ACC112 (cell line): ENCODE data around the gene HSCB.
"Not testable (repeated sequence)": the region's sequence is repeated elsewhere in the genome, so short reads cannot be mapped to it uniquely, and the experiment has no call there.

Experiments
- H2AFZ ChIP-seq: fragments of 200-600 bp; sonication (generic); one replicate; pipeline ENCODE4 v1.6.0; 2017; ENCODE audit warnings: antibody characterized with exemption, low read length; ENCODE audit not compliant: unreplicated experiment
- H3K27ac ChIP-seq: fragments of 200-600 bp; sonication (generic); 2 replicates; pipeline ENCODE4 v1.5.1; 2014; ENCODE audit warnings: low read depth, mild to moderate bottlenecking, antibody characterized with exemption, low read length, moderate library complexity
- H3K27me3 ChIP-seq: fragments of 200-600 bp; sonication (generic); 2 replicates; pipeline ENCODE4 v1.6.1; 2014; ENCODE audit warnings: mild to moderate bottlenecking, antibody characterized with exemption, low read length, moderate library complexity, mixed read lengths; ENCODE audit not compliant: insufficient read depth
- H3K36me3 ChIP-seq: fragments of 200-600 bp; sonication (generic); 2 replicates; pipeline ENCODE4 v1.6.1; 2016; ENCODE audit warnings: mild to moderate bottlenecking, antibody characterized with exemption, low read length, moderate library complexity, mixed read lengths; ENCODE audit not compliant: insufficient read depth
- H3K4me1 ChIP-seq: fragments of 200-600 bp; sonication (generic); one replicate; pipeline ENCODE4 v1.6.1; 2016; ENCODE audit warnings: low read length, mixed read lengths; ENCODE audit not compliant: insufficient read depth, unreplicated experiment, control insufficient read depth
- H3K4me3 ChIP-seq: fragments of 200-600 bp; sonication (generic); 2 replicates; pipeline ENCODE4 v1.5.1; 2014; ENCODE audit warnings: mild to moderate bottlenecking, low read depth, low read length
- H3K79me2 ChIP-seq: fragments of 200-600 bp; sonication (generic); one replicate; pipeline ENCODE4 v1.6.0; 2016; ENCODE audit warnings: low read length; ENCODE audit not compliant: control insufficient read depth, unreplicated experiment, insufficient read depth

HSCB gene, protein sequence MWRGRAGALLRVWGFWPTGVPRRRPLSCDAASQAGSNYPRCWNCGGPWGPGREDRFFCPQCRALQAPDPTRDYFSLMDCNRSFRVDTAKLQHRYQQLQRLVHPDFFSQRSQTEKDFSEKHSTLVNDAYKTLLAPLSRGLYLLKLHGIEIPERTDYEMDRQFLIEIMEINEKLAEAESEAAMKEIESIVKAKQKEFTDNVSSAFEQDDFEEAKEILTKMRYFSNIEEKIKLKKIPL

GRCh38 chr22:28741785-28742561, at the start of gene HSCB, which contains the start of gene CHEK2:
TSS of gene HSCB (plus strand) at chr22:28742039. CDS start at chr22:28742096, 57 bp downstream.
TSS of gene CHEK2 (minus strand) at chr22:28741820. CDS start at chr22:28734721, 7,099 bp downstream.
- Histone ChIP-seq H2AFZ (peak within 1 kb of the TSS; percentile 74), H3K36me3 (no peaks in the 10 kb centered on the region), H3K27ac (peak within 1 kb of the TSS; percentile 81), H3K27me3 (no peaks in the 10 kb centered on the region), H3K79me2 (peaks cover 26% of the 10 kb centered on the region), H3K4me1 (peaks cover 7% of the 10 kb centered on the region), H3K4me3 (peak within 1 kb of the TSS; percentile 94)

GRCh38 chr22:28693041-28693760, 48.6 kb upstream of the HSCB start:
- not testable (repeated sequence) for H3K27ac ChIP-seq, H3K4me1 ChIP-seq, H3K4me3 ChIP-seq, H3K79me2 ChIP-seq, H2AFZ ChIP-seq, H3K27me3 ChIP-seq, H3K36me3 ChIP-seq

DNA sequence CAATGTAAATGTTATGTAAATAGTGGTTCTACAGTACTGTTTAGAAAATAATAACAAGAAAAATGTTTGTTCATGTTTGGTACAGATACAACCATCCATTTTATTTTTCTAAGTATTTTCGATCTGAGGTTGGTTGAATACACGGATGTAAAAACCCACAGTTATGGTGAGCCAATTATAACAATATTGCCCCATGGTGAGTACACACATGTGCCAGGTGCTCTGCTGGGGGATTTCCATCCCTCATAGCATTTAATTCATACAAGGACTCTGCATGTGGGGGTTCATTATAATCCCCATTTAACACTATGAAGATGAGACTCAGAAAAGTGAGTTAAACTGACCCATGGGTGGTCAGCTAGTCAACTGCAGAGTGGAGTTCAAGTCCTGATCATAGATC, 38.9 kb upstream of the HSCB start:
- Histone ChIP-seq H2AFZ (no peak overlapping the region), H3K36me3 (no peaks in the 10 kb centered on the region), H3K27ac (no peak overlapping the region), H3K4me1 (no peaks in the 10 kb centered on the region), H3K4me3 (no peak overlapping the region), H3K27me3 (no peaks in the 10 kb centered on the region), H3K79me2 (no peaks in the 10 kb centered on the region)

- H3K4me3 ChIP-seq = no peak overlapping the region
- no peaks in the 10 kb centered on the region for H3K4me1 ChIP-seq
- H3K27me3 ChIP-seq = no peaks in the 10 kb centered on the region
- H3K79me2 ChIP-seq = no peaks in the 10 kb centered on the region
- H2AFZ ChIP-seq = no peak overlapping the region
- H3K36me3 ChIP-seq = no peaks in the 10 kb centered on the region
- no peak overlapping the region for H3K27ac ChIP-seq
Observed at GRCh38 chr22:28703436-28703835, 38.4 kb upstream of the HSCB start.

DNA sequence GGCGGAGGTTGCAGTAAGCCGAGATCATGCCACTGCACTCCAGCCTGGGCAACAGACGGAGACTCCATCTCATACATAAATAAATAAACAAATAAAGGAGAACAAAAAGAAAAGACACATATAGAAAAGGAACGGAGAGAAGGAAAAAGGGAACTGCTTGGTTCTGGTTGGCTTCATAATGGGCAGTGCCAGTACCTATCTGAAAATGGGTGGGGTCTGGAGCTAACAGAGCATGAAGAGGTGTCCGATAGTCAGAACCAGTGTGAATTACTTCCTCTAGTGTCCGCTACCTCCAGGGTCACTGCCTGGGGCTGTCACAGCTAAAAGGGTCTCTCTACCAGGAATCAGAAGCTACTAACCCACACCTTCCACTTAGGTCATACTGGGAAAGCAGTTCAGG, 35.0 kb upstream of the HSCB start:
- Histone ChIP-seq H3K36me3 (no peaks in the 10 kb centered on the region), H3K27me3 (no peaks in the 10 kb centered on the region), H2AFZ (no peak overlapping the region), H3K4me1 (peaks cover 22% of the 10 kb centered on the region), H3K4me3 (no peak overlapping the region), H3K27ac (no peak overlapping the region), H3K79me2 (no peaks in the 10 kb centered on the region)

DNA sequence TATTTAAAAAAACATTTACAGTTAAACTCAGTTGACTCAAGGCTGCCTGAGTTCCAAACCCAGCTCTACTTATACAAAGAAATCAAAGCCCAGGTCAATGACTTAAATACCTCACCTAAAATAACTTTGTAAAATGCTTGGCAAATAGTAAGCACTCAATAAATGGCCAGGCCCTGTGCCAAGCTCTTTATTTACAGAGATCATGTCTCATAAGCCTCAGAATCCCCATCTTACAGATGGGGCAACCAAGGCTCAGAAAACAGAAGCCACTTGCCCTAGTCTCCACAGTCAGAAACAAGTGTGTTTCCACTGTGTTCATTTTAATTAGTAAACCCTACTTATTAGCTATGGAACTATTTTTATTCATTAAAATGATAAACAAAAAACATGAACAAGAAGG, 31.7 kb upstream of the HSCB start:
- H3K36me3 ChIP-seq = no peaks in the 10 kb centered on the region
- 0 out of 2 replicates have a peak overlapping the region, but pooled peaks have one; percentile 9 for H3K4me3 ChIP-seq

DNA sequence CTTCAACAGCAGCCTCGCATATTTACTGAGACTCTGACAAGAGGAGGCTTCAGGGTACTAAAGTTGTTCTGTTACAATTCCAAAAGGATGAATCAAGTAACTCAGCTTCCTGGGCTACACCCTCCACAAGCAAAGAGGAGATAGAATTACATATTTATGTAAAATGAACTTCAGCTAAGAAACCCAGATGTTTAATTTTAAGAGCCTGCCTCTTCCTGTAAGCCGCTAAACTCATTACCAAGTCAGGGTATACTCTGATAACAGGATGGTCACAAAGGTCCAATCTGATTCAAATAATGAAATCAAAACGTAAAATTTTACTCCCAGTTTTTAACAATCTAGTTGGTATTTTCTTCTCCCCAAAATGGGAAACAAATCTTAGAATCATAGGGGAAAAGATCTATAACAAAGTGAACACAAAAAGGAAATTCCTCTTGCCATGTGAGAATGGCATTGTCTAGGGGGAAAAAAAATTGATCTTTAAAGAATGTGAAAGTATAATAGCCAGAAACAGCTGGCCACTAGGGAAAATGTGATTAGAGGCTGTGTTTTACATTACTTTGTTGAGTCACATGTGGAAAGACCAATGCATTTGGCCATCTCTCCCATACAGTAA, 31.2 kb upstream of the HSCB start:
- no peaks in the 10 kb centered on the region for H3K79me2 ChIP-seq
- H3K4me3 ChIP-seq = peak overlapping the region; percentile 55
- peaks cover 36% of the 10 kb centered on the region for H3K4me1 ChIP-seq
- H3K27ac ChIP-seq = peak overlapping the region; percentile 99
- H2AFZ ChIP-seq = peak overlapping the region; percentile 48
- no peaks in the 10 kb centered on the region for H3K27me3 ChIP-seq
- no peaks in the 10 kb centered on the region for H3K36me3 ChIP-seq

More for the DNA sequence above, 31.7 kb upstream of the HSCB start:
- Histone ChIP-seq H3K27me3 (no peaks in the 10 kb centered on the region), H2AFZ (no peak overlapping the region), H3K4me1 (peaks cover 36% of the 10 kb centered on the region), H3K27ac (peak overlapping the region; percentile 99), H3K79me2 (no peaks in the 10 kb centered on the region)

DNA sequence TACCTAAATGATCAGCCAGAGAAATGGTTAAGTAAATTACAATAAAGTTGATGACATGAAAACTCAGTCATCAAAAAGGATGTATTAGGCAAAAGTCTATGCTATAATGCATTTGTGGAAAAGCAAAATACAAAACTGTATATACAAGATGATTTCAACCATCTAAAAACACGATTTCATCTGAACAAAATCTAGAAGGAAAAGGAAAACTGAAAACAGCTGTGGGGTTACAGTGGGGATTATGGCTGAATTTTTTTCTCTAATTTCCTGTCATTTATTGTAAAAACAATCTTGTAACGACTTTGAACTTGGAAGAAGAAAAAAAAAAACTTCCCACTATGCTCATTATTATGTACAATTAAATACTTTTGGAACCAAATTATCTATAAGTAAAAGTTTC, 30.5 kb upstream of the HSCB start:
- Histone ChIP-seq H2AFZ (no peak overlapping the region), H3K4me3 (peak overlapping the region; percentile 64; the same call in 1 of the 2 replicates), H3K4me1 (peaks cover 36% of the 10 kb centered on the region), H3K27me3 (no peaks in the 10 kb centered on the region), H3K36me3 (no peaks in the 10 kb centered on the region), H3K27ac (peak overlapping the region; percentile 99), H3K79me2 (no peaks in the 10 kb centered on the region)

- Histone ChIP-seq H3K4me3 (peak overlapping the region; percentile 64), H3K4me1 (peaks cover 36% of the 10 kb centered on the region), H3K36me3 (no peaks in the 10 kb centered on the region), H3K27ac (peak overlapping the region; percentile 99), H2AFZ (peak overlapping the region; percentile 21), H3K27me3 (no peaks in the 10 kb centered on the region), H3K79me2 (no peaks in the 10 kb centered on the region)
Observed at GRCh38 chr22:28711820-28712777, 29.7 kb upstream of the HSCB start.
